Measurements from ENCODE around the gene KCTD3.

The KCTD3 gene

DNA sequence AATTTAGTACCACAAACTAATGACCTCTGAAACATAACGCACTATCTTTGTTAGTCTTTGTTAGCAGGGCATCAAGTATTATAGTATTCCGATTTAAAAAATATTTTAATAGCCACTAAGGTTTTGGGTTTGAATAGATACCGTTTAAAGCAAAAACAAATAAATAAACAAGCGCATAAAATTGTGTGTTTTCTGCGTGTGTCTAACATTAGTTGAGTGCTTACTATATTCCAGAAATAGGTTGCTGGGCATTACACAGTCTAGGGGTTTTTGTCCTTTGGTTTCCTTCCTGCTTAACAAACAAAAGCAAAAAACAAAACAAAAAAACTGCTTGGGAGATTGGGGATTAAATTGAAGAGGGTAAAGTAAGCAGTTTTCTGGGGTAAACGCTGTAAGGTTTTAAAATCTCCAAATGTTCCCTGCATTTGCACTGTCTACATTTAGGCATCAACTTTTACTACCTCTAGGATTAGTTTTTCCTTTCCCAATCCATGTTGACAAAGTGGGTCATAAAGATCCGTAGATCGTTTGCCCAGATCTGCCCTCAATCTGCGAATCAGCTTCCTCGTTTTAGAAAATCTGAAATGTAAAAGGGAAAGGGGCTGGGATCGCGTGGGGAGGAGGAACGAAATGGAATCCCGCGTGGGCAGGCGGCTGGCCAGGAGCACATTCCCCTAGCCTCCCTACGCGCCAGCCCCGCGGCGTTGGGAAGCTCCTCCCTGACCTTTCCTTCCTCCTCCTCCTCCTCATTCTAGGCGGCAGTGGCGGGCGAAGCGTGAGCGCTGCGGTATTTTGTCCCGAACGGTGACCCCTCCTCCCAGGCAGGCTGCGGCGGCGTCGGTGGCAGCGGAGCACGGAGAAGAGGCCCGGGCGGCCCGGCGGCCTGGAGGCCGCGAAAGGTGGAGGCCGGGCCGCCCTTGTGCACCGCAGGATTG lies at the start of gene KCTD3:
KCTD3 (plus strand) TSS at position 749 of the 935 bp plus-strand sequence. CDS start 382 bp downstream, outside the sequence.
- peak; percentile 18 to 32 for DNase-seq (ENCODE audit: low read depth in 2 of 2)

- no peak for DNase-seq (ENCODE audit: low read depth in 2 of 2)
Measured at GRCh38 chr1:215517441-215517891, 49.6 kb upstream of the KCTD3 start.

DNA sequence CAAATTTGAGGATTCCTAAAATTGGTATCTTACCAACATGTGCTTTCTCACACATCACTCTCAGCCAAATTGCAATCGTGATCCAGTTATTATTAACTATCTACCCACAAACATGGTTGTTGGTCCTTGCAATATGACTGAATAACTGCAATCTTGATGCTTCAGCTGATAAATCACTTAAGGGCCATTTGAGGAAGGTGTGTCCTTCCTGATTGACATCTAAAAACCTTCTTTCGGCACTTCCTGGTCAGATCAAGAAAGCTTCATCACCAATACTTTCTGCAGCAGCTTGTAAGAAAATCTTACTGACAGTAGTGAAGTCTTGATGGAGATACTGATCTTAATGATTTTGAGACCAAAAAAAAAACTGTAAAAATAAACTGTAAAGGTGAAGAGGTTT lies 48.5 kb upstream of the KCTD3 start:
- DNase-seq (ENCODE audit: low read depth in 2 of 2) = no peak

GRCh38 chr1:215521279-215521678 lies 45.8 kb upstream of the KCTD3 start:
- DNase-seq (ENCODE audit: low read depth in 2 of 2) = no peak

DNA sequence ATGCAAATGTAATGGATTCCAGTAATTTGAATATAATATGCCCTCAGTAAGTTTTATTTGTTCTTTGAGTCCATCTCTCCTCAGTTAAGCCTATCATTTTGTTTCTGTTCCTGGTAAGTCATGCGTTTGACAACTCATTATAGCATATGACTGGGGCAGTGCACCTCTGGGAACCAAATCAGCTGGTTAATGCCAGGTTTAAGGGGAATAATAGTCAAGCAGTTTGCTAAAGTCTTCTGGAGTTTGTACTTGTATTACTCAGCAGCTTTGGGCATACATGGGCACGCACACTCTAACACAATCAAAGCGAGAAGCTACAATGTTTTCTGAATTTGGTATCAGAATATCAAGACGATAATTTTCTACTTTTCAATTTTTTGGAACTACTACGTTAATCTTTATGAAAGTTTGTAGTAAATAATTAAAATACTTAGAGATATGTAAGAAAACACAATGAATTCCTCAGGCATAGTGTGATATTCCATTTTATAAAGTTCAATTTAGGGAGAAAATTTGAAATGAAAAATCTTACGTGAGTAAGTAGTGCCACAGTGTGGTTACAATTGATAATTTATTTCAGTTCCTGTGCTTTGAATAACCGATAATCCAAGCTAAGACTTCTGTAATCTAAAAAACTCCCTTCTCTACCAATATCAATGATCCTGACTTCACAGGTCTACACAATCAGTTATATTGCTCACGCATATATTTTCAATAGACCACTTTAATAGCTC lies 43.8 kb upstream of the KCTD3 start:
- DNase-seq (ENCODE audit: low read depth in 2 of 2) = no peak

DNA sequence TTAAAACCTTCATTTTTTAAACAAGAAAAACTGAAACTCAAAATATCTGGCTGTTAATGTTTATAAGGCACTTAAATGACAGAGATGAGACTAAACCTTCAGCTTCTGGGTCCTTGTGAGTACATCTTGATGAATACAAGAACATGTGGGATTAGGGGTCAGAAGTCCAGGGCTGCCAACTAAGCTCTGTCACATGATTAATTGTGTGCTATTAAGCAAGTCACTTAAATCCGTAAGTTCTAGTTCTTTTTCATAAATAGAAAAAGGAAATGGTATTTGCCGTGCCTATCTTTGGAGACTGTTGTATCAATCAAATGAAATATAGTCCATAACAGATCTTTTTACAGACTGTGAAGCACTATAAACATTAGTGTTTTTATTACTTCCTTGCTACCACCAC lies 43.2 kb upstream of the KCTD3 start:
- DNase-seq (ENCODE audit: low read depth in 2 of 2) = no peak

- no peak for DNase-seq (ENCODE audit: low read depth in 2 of 2)
Measured at GRCh38 chr1:215526147-215526845, 40.8 kb upstream of the KCTD3 start.

DNA sequence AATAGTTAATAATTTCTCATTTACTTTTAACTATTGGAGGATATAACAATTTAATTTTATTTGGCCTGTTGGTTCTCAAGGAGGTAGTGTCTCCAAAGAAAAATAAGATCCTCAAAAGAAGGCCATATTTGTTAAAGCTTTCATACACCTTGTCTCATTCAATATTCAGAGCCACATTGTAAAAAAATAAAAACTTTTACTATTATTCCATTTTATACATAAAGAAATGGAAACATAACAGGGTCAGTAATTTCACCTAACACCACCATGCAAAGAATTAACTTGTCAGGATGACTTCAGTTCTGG lies 40.3 kb upstream of the KCTD3 start:
- no peak for DNase-seq (ENCODE audit: low read depth in 2 of 2)

- no peak for DNase-seq (ENCODE audit: low read depth in 2 of 2)
Measured at GRCh38 chr1:215529111-215529510, 38.0 kb upstream of the KCTD3 start.

- no peak for DNase-seq (ENCODE audit: low read depth in 2 of 2)
Measured at GRCh38 chr1:215529571-215529970, 37.5 kb upstream of the KCTD3 start.

DNA sequence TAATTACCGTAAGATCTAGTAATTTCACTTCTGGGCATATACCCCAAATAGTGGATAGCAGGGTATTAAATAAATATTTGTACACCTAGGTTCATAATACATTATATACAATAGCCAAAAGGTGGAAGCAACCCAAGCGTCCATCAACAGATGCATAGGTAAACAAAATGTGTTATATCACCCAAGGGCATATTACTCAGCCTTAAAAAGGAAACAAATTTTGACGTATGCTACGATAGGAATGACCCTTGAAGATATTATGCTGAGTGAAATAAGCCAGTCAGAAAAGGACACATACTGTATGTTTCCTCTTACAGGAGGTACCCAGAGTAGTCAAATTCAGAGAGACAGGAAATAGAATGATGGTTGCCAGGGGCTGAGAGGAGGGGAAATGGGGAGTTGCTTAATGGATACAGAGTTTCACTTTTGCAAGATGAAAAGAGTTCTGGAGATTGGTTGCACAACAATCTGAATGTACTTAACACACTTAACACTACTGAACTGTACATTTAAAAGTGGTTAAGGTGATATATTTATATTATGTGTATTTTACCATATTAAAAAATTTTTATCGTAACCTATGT lies 36.6 kb upstream of the KCTD3 start:
- no peak for DNase-seq (ENCODE audit: low read depth in 2 of 2)

GRCh38 chr1:215539803-215540570 lies 27.1 kb upstream of the KCTD3 start:
- DNase-seq (ENCODE audit: low read depth in 2 of 2) = no peak

- no peak for DNase-seq (ENCODE audit: low read depth in 2 of 2)
Measured at GRCh38 chr1:215542301-215542700, 24.8 kb upstream of the KCTD3 start.

DNA sequence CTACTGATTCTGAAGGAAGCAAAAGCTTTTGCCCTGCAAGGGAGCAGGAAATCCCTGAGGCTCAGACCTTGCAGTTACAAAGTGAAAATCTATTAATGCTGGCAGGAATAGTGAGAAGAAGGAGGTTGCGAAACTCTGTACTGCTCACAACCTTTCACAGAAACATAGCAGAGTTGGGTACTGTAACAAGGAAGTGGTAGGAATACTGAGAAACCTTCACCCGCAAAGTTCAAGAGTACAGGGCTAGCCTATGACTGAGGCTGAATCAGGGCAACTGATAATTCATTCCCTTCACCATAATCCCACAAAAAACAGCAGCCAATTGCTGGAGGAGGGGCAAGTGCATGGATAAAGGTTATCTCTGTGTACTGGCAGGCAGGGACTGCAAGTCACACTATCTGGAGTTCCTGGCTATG lies 23.9 kb upstream of the KCTD3 start:
- DNase-seq (ENCODE audit: low read depth in 2 of 2) = no peak

DNA sequence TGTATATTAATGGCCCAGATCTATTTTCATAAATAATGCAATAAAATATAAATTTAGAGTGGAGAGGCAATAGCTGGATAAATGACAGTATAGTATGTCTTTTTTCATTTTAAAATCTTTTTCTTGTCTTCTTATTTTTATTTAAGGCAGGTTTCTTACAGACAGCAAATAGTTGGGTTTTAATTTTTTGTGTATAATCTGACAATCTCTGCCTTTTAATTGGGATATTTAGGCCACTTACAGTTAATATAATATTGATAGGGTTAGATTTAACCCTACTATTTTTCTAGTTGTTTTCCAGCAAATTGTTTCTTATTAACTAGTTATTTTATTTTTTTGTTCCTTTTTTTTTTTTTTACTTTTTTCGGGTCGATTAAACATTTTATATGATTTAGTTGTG lies 23.3 kb upstream of the KCTD3 start:
- DNase-seq (ENCODE audit: low read depth in 2 of 2) = no peak

GRCh38 chr1:215544566-215544965 lies 22.5 kb upstream of the KCTD3 start:
- no peak for DNase-seq (ENCODE audit: low read depth in 2 of 2)

GRCh38 chr1:215545096-215545495 lies 22.0 kb upstream of the KCTD3 start:
- DNase-seq (ENCODE audit: low read depth in 2 of 2) = no peak

DNA sequence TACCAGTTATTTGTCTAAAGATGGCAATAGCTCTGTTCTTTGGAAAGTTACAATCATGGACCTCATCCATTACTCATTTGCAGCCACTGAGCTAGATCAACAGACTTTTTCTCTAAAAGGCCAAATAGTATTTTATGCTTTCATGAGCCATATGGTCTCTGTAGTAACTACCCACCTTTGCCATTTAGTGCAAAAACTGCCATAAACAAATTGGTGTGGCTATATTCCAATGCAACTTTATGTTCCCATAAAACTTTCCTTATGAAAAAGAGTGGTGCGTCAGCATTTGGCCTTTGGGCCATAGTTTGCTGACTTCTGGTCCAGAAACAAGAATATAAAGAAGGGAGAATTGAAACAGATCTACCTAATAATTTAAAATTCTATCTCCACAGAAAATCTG lies 20.1 kb upstream of the KCTD3 start:
- DNase-seq (ENCODE audit: low read depth in 2 of 2) = no peak

GRCh38 chr1:215551806-215552205 lies 15.3 kb upstream of the KCTD3 start:
- DNase-seq (ENCODE audit: low read depth in 2 of 2) = no peak

DNA sequence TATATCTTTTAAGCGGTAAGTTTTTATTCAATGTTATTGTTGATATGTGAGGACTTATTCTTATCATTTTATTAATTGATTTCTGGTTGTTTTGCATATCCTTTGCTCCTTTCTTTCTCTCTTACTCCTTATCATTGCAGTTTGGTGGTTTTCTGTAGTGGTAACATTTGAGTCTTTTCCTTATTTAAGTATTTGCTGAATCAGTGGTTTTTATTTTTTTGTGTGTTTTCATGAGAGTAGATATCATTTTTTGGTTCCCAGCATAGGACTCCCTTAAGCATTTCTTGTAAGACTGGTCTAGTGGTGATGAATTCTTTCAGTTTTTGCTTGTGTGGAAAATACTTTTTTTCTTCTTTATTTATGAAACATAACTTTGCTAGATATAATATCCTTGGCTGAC lies 12.2 kb upstream of the KCTD3 start:
- no peak for DNase-seq (ENCODE audit: low read depth in 2 of 2)

GRCh38 chr1:215555531-215555930 lies 11.6 kb upstream of the KCTD3 start:
- DNase-seq (ENCODE audit: low read depth in 2 of 2) = no peak

All from stimulated activated CD8-positive, alpha-beta memory T cell treated with anti-CD3 and anti-CD28 coated beads, Interleukin-2, amount 100 ng/mL, for 48 hours (primary cell).